Spinal cord (tissue), 10 donors: Measurements from ENCODE around the gene SOX12. TPM values are rescaled to one million over a fixed set of nuclear protein-coding genes. Genes with fewer than 3 reads are reported as not detected.
A peak's percentile ranks its signal among the peaks of the same experiment; 100 is the strongest.
"Not testable (repeated sequence)": the region's sequence is repeated elsewhere in the genome, so short reads cannot be mapped to it uniquely, and the experiment has no call there.

ENCODE experiments used
- DNase-seq, 6 donors: peaks; one replicate each; pipeline versions ENCODE4 v3.0.0 to v3.0.0-alpha.2; 2013 to 2015; ENCODE audit warnings: low spot score in 6 of 6, low read depth in 4 of 6
- H3K27ac ChIP-seq: one replicate; pipeline ENCODE4 v1.5.1; 2013; ENCODE audit warnings: low read depth, low read length, control low read depth
- H3K27me3 ChIP-seq: one replicate; pipeline ENCODE4 v1.6.1; 2013; ENCODE audit warnings: low read length; ENCODE audit not compliant: control insufficient read depth, insufficient read depth
- H3K36me3 ChIP-seq: one replicate; pipeline ENCODE4 v1.6.1; 2013; ENCODE audit warnings: low read length; ENCODE audit not compliant: control insufficient read depth, insufficient read depth
- H3K4me1 ChIP-seq: one replicate; pipeline ENCODE4 v1.6.1; 2013; ENCODE audit warnings: low read length; ENCODE audit not compliant: control insufficient read depth, insufficient read depth
- H3K4me3 ChIP-seq: one replicate; pipeline ENCODE4 v1.5.1; 2013; ENCODE audit warnings: low read depth, low read length, control low read depth
- H3K9me3 ChIP-seq: one replicate; pipeline ENCODE4 v1.6.1; 2013; ENCODE audit warnings: low read length; ENCODE audit not compliant: control insufficient read depth, insufficient read depth
- WGBS: methylation state at CpG from one replicate; pipeline ENCODE4 v1.1.5; 2013; ENCODE audit warnings: missing lambda C conversion rate; ENCODE audit not compliant: insufficient coverage; 5-methylcytosine and 5-hydroxymethylcytosine counted together
- polyA plus RNA-seq, 2 donors: library from polyadenylated mRNA; unstranded; fragments of 120-200 nt; gene quantifications; one replicate each; pipeline ENCODE4 v1.2.1, GENCODE V29; 2013; ENCODE audit not compliant: insufficient read length in 2 of 2
- total RNA-seq, 2 donors: library from RNA; depleted of rRNA in 1 of 2; stranded (reverse); fragments of 120-200 nt in 1 of 2; fragments of >200 nt in 1 of 2; gene quantifications; one replicate each; pipeline versions ENCODE4 v1.2.3 to v1.2.4, GENCODE V29; 2013 to 2014
- donor health status: healthy.

The SOX12 gene
- total and polyA plus RNA-seq, 4 donors, result 4.3 to 59.9 (median 35.3) TPM

DNA sequence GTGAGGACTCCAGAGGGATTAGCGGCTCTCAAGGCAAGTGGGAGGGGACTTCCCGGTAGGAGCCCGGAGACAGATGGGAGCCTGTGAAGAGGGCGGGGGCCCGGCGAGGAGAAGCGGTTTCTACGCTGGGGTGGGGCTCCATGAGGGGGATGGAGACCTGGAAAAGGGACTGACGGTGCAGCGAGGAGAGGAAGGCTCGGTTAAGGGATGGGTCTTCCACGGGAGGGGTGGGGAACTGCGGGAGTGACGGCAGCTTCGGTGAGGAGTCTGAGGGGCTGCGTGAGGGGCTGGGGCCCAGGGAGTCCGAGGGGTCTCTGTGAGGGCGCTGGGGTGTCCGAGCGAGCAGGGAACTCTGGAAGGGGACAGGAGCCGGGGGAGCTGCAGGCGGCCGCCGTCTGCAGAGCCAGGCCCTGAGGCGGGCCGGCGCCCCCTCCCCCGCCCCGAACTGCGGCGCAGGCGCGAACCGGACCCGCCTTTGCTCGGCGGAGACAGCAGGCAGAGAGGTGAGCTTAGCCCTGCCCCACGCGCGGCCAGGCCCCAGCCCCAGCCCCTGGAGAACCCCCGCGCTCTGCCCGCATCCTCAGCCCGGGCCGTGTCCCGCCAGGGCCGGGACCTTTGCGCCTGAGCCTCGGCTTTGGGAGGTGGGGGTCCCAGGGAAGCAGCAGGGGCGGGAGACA, 21.4 kb downstream of the SOX12 start, which contains the start of gene NRSN2:
Gene NRSN2 (plus strand): TSS at position 472 of the 677 bp plus-strand sequence. CDS start 2,533 bp downstream, outside the sequence.
- under 1% methylated on average over 45 of the region's 50 CpGs for WGBS
- DNase-seq, result peak in 2 of 6 donors; percentile 85 to 87
- peaks cover 21% of the 10 kb centered on the region for H3K36me3 ChIP-seq
- H3K4me1 ChIP-seq, result peaks cover 15% of the 10 kb centered on the region
- peak within 1 kb of the TSS; percentile 78 for H3K4me3 ChIP-seq
- no peaks in the 10 kb centered on the region for H3K27me3 ChIP-seq
- peak within 1 kb of the TSS; percentile 98 for H3K27ac ChIP-seq
- no peaks in the 10 kb centered on the region for H3K9me3 ChIP-seq

DNA sequence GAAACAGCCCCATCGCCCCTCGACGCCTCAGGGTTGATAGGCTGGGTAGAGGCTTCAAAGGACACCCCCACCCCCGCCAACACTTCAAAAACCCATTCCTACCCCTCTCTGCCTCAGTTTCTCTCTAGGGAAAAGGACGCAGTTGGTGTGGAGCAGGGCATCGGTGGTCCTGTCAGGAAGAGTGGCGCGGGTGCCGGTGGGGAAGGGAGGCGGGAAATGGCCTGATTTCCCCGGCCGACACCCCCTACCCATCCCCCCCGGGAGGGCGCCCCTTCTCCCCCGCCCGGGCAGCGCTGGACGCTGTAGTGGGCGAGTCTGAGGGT, 21.9 kb downstream of the SOX12 start:
- Histone ChIP-seq H3K9me3 (no peaks in the 10 kb centered on the region), H3K36me3 (peaks cover 21% of the 10 kb centered on the region), H3K27me3 (no peaks in the 10 kb centered on the region), H3K27ac (peak overlapping the region; percentile 98), H3K4me1 (peaks cover 15% of the 10 kb centered on the region), H3K4me3 (peak overlapping the region; percentile 78)
- 0% methylated on average over 1 of the region's 19 CpGs for WGBS
- DNase-seq, result no peak

DNA sequence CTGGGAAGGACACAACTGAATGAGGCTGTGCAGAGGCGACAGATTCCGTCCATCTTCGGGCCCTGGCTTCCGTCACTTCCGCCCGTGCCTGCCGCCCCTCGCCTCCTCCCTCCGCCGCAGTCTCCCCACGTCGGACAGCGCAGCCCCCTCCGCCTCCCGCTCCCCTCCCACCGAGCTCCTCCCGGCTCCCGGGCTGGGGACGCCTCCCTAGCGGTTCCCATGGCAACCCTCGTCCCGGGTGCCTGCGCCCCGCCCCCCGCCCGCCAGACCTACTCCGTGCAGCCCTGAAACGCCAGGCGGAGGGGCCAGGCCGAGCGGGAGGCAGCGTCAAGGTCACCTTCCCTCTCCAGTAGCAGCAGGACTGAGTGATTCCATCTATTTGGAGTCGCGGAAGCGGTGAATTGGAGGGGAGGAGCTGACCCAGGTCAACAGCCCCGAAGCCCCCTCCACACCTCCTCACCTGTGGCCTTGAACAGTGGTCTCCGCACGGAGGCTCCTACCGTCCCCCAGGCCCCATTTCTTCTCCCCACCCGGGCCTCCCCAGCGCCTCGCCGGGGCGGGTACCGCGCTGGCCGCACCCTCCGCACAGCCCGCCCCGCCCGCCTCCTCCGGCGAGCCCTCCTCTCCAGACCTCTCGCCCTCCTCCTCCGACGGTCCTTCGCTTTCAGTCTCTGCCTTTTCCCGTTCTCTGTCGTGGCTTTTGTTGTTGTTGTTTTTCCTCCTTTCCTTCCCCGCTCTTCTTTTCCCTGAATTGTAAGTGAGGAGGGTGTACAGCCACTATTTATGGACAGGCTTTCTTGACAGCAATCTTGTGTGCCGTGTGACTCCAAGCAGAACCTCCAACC, 22.5 kb downstream of the SOX12 start:
- Histone ChIP-seq H3K4me1 (peaks cover 15% of the 10 kb centered on the region), H3K4me3 (peak overlapping the region; percentile 78), H3K36me3 (peaks cover 23% of the 10 kb centered on the region), H3K9me3 (no peaks in the 10 kb centered on the region), H3K27ac (peak overlapping the region; percentile 98), H3K27me3 (no peaks in the 10 kb centered on the region)
- WGBS, result 0% methylated on average over 50 of the region's 61 CpGs
- peak in 5 of 6 donors; percentile 85 to 99 (median 93) for DNase-seq

DNA sequence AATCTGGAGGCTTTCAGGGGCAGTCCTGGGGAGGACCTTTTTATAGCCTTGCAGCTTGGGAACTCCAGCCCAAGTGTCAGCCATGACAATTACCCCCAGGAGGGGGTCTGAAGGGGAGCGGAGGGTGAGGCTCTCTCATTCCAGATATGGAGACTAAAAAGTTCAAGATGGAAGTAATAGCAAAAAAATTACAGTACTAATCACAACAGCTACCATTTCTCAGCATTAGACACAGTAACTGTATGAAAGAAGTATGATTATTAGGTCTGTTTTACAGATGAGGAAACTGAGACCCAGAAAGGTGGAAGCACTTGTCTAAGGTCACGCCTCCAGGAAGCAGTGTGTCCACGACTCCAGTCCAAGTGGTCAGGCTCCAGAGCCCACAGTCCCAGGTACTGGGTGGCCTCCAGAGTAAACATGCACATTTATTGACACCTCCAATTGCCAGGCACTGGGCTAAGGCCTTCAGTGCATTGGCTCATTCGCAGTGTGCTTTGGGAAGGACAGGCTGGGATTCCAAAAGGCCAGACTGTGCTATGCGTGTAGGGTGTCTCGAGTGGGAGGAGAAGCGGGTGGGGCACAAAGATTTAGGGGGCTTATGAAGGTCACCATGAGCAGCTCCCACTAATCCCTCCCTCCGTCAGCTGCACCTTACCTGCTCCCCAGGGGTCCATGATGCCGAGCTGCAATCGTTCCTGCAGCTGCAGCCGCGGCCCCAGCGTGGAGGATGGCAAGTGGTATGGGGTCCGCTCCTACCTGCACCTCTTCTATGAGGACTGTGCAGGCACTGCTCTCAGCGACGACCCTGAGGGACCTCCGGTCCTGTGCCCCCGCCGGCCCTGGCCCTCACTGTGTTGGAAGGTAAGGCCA, 23.9 kb downstream of the SOX12 start:
- peaks cover 19% of the 10 kb centered on the region for H3K4me1 ChIP-seq
- H3K9me3 ChIP-seq, result no peaks in the 10 kb centered on the region
- no peaks in the 10 kb centered on the region for H3K27me3 ChIP-seq
- WGBS, result 89% methylated on average over 12 of the region's 19 CpGs
- no peak overlapping the region for H3K27ac ChIP-seq
- H3K4me3 ChIP-seq, result no peak overlapping the region
- no peak for DNase-seq
- H3K36me3 ChIP-seq, result peaks cover 36% of the 10 kb centered on the region

DNA sequence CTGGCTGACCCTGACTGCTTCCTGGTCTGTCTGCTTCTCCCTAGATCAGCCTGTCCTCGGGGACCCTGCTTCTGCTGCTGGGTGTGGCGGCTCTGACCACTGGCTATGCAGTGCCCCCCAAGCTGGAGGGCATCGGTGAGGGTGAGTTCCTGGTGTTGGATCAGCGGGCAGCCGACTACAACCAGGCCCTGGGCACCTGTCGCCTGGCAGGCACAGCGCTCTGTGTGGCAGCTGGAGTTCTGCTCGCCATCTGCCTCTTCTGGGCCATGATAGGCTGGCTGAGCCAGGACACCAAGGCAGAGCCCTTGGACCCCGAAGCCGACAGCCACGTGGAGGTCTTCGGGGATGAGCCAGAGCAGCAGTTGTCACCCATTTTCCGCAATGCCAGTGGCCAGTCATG, 27.8 kb downstream of the SOX12 start:
- H3K36me3 ChIP-seq, result peaks cover 37% of the 10 kb centered on the region
- DNase-seq, result no peak
- H3K4me3 ChIP-seq, result no peak overlapping the region
- no peak overlapping the region for H3K27ac ChIP-seq
- no peaks in the 10 kb centered on the region for H3K27me3 ChIP-seq
- WGBS, result 83% methylated on average over 13 of the region's 13 CpGs
- peaks cover 16% of the 10 kb centered on the region for H3K4me1 ChIP-seq
- no peaks in the 10 kb centered on the region for H3K9me3 ChIP-seq

DNA sequence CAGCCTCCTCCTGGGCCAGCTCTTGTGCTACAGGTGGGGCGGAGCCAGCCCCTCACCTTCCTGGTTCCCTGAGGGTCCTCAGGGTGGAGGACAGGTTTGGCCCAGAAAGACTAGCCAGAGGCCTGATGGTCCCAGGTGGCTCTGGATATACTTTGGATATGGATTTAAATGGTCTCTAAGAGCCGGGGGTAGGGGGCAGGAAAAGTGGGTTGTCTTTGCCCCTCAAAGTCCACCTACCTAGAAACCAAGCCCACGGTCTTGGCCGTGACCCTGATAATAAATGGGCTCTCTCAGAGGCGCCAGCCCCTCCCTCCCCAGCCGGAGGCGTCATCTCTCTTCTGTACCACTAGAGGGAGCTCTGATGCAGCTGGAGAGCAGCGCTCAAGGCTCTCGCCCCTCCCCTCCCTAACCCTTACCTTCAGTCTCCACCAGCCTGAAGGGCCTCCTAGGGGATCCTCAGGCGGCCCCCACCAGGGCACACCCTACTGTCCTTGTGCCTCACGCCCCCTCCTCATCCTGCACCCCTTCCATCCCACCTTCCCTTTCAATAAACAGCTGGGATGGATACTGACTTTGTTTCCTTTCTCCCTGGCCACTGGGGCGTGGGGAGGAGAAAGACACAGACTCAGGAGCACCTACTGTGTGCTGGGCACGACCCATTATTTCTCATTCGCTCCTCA, 29.1 kb downstream of the SOX12 start:
- no peaks in the 10 kb centered on the region for H3K9me3 ChIP-seq
- WGBS, result 5% methylated on average over 10 of the region's 14 CpGs
- H3K36me3 ChIP-seq, result peaks cover 33% of the 10 kb centered on the region
- DNase-seq, result peak in 5 of 6 donors; percentile 56 to 95 (median 72)
- no peaks in the 10 kb centered on the region for H3K27me3 ChIP-seq
- H3K27ac ChIP-seq, result no peak overlapping the region
- no peak overlapping the region for H3K4me3 ChIP-seq
- H3K4me1 ChIP-seq, result peaks cover 10% of the 10 kb centered on the region

DNA sequence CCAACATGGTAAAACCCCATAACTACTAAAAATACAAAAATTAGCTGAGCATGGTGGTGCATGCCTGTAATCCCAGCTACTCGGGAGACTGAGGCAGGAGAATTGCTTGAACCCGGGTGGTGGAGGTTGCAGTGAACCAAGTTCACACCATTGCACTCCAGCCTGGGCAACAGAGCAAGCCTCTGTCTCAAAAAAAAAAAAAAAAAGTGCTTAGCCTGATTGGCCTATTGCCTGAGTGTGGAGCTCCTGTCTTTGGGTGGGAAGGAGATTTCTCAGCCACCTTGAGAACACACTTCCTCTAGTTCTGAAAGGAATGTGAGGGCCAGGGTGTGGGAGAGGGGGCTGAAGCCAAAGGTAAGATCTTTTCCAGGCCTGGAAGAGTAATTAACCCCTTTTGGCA, 30.8 kb downstream of the SOX12 start:
- H3K27me3 ChIP-seq, H3K4me3 ChIP-seq, DNase-seq, H3K27ac ChIP-seq, H3K9me3 ChIP-seq: not testable (repeated sequence)
- Histone ChIP-seq H3K36me3 (peaks cover 18% of the 10 kb centered on the region), H3K4me1 (peaks cover 10% of the 10 kb centered on the region)
- WGBS, result no CpG with 5 or more reads among the region's 2 CpGs

DNA sequence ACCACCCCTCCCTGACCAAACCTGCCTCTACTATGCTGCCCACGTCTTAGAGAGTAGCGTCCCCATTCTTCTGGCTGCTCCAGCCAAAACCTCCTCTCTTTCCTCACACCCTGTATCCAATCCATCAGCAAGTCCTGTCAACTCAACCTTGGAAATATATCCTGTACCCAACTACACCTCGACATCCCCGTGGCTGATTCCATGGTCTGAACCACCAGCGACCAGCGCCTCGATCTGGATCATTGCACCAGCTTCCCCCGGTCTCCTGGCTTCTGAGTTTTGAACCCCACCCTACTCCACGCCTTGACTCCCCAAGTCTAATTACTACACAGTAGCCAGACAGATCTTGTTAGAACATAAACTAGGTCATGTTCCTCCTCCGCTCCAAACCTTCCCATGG, 31.4 kb downstream of the SOX12 start:
- H3K36me3 ChIP-seq, result peaks cover 16% of the 10 kb centered on the region
- no peak overlapping the region for H3K27ac ChIP-seq
- DNase-seq, result no peak
- no peak overlapping the region for H3K4me3 ChIP-seq
- peaks cover 10% of the 10 kb centered on the region for H3K4me1 ChIP-seq
- H3K27me3 ChIP-seq, result no peaks in the 10 kb centered on the region
- H3K9me3 ChIP-seq, result no peaks in the 10 kb centered on the region
- 86% methylated on average over 10 of the region's 10 CpGs for WGBS
